SK-N-SH treated with all-trans-retinoic acid at 6 μM for 48 hours (cell line): ENCODE results near the gene SAE1.

Source experiments
- ARNTL ChIP-seq: fragments of 450-650 bp; formaldehyde crosslinking; IDR thresholded peaks from 2 replicates; pipeline ENCODE4 v1.5.0; 2020; ENCODE audit warnings: low read depth, mild to moderate bottlenecking, moderate library complexity, borderline replicate concordance
- CREB5 ChIP-seq: fragments of 250-450 bp; sonication (Bioruptor Pico); IDR thresholded peaks from 2 replicates; pipeline ENCODE4 v1.5.1; 2020; ENCODE audit warnings: low read depth, mild to moderate bottlenecking, moderate library complexity
- CSRNP3 ChIP-seq: fragments of 250-450 bp; sonication (Bioruptor Pico); IDR thresholded peaks from 2 replicates; pipeline ENCODE4 v1.5.1; 2021; ENCODE audit warnings: mild to moderate bottlenecking, moderate library complexity
- PATZ1 ChIP-seq: fragments of 250-450 bp; sonication (Bioruptor Pico); IDR thresholded peaks from 2 replicates; pipeline ENCODE4 v1.8.0; 2020; ENCODE audit warnings: mild to moderate bottlenecking, moderate library complexity, borderline replicate concordance
- ZFP3 ChIP-seq: fragments of 250-450 bp; sonication (Bioruptor Pico); IDR thresholded peaks from 2 replicates; pipeline ENCODE4 v1.5.0; 2020; ENCODE audit warnings: mild to moderate bottlenecking, moderate library complexity
- ZNF70 ChIP-seq: fragments of 450-650 bp; formaldehyde crosslinking; IDR thresholded peaks from 2 replicates; pipeline ENCODE4 v1.5.0; 2020; ENCODE audit warnings: mild to moderate bottlenecking, moderate library complexity
- ZNF8 ChIP-seq: fragments of 450-650 bp; formaldehyde crosslinking; IDR thresholded peaks from 2 replicates; pipeline ENCODE4 v1.5.0; 2020; ENCODE audit warnings: mild to moderate bottlenecking, moderate library complexity

DNA sequence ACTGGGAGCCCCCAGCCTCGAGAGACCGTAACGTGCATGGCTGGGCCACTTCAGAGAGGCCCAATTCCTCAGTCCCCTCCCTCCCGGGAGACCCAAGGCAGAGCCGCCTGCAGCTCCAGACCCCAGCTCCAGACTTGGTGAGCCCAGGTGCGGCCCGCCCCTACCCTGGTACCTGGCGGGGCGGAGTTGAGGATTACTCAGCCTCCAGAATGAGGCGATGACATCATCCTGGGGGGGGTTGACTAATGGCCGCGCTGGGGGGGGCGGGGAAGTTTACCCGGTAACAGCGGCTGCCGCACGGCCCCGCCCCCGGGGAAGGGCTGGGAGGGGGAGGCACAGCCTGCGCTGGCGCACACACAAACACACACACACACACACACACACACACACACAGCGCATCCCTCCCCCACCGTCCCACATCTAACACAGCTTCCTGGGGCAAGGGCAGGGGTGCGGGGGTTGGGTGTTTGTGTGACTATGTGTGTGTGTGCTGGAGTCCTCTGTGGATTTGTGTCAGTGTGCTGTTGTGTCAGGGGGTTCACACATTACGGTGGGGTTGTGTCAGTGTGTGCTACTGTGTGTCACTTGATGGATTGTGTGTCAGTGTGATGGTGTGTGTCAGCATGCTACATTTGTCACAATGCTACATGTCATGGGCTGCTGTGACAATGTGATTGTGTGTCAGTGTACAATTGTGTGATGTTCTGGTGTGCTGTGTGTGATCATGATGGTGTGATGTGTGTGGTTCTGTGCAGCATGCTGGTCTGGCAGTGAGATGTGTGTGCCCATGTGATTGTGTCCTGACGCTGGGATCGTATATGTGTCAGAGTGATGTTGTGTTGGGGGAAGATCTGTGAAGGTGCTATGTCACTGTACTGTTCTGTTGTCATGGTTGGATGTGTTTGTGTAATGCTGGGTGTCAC, 110.6 kb downstream of the SAE1 start:
- no peak for TF ChIP-seq ARNTL (CRISPR knock-in tag)
- TF ChIP-seq ZFP3 (CRISPR knock-in tag), result no peak
- TF ChIP-seq ZNF70, result no peak
- TF ChIP-seq PATZ1 (CRISPR knock-in tag), result peak; percentile 50; the same call in 1 of the 2 replicates
- no peak for TF ChIP-seq ZNF8 (CRISPR knock-in tag)
- TF ChIP-seq CSRNP3 (CRISPR knock-in tag), result no peak
- no peak for TF ChIP-seq CREB5 (CRISPR knock-in tag)
